SIG-M5 (cell line): ENCODE data around the gene BRSK2.

Source experiments
- DNase-seq: peaks from one replicate; lab custom pipeline; 2025; lab: John Stamatoyannopoulos, UW

BRSK2 gene

GRCh38 chr11:1377231-1377780 lies 12.4 kb upstream of the BRSK2 start:
- DNase-seq, result no peak

- DNase-seq, result no peak
Observed at GRCh38 chr11:1381793-1382425, 7.8 kb upstream of the BRSK2 start.

- no peak for DNase-seq
Observed at GRCh38 chr11:1382429-1382828, 7.3 kb upstream of the BRSK2 start.

GRCh38 chr11:1382831-1383607 lies 6.7 kb upstream of the BRSK2 start:
- DNase-seq, result no peak

GRCh38 chr11:1384199-1384970 lies 5.3 kb upstream of the BRSK2 start:
- no peak for DNase-seq

- no peak for DNase-seq
Observed at GRCh38 chr11:1387521-1387920, 2.2 kb upstream of the BRSK2 start.

- no peak for DNase-seq
Observed at GRCh38 chr11:1387961-1388762, 1.6 kb upstream of the BRSK2 start.

GRCh38 chr11:1388763-1389102 lies 1.0 kb upstream of the BRSK2 start:
- no peak for DNase-seq

GRCh38 chr11:1389103-1389931 lies 417 bp upstream of the BRSK2 start:
- peak; percentile 29 for DNase-seq

GRCh38 chr11:1390569-1391164 lies 933 bp downstream of the BRSK2 start:
- DNase-seq, result no peak

GRCh38 chr11:1391165-1392075 lies 1.7 kb downstream of the BRSK2 start:
- DNase-seq, result no peak

GRCh38 chr11:1392111-1392510 lies 2.4 kb downstream of the BRSK2 start:
- DNase-seq, result no peak

- no peak for DNase-seq
Observed at GRCh38 chr11:1392561-1392960, 2.8 kb downstream of the BRSK2 start.

- DNase-seq, result no peak
Observed at GRCh38 chr11:1393038-1393710, 3.4 kb downstream of the BRSK2 start.

GRCh38 chr11:1394936-1395772 lies 5.4 kb downstream of the BRSK2 start:
- no peak for DNase-seq

GRCh38 chr11:1395773-1396374 lies 6.1 kb downstream of the BRSK2 start:
- DNase-seq, result no peak

GRCh38 chr11:1396375-1396841 lies 6.7 kb downstream of the BRSK2 start:
- no peak for DNase-seq
